HG03064 (cell line): ENCODE measurements around the gene AMPD3.
"Not testable (repeated sequence)": the region's sequence is repeated elsewhere in the genome, so short reads cannot be mapped to it uniquely, and the experiment has no call there.

ENCODE experiments used
- ATAC-seq: cut with Tn5 transposase; IDR thresholded peaks from one replicate; pipeline ENCODE4 v1.9.1; 2021; ENCODE audit warnings: low read depth; ENCODE audit not compliant: unreplicated experiment

AMPD3 gene

GRCh38 chr11:10436683-10437082, 18.4 kb upstream of the AMPD3 start:
- ATAC-seq, result not testable (repeated sequence)

DNA sequence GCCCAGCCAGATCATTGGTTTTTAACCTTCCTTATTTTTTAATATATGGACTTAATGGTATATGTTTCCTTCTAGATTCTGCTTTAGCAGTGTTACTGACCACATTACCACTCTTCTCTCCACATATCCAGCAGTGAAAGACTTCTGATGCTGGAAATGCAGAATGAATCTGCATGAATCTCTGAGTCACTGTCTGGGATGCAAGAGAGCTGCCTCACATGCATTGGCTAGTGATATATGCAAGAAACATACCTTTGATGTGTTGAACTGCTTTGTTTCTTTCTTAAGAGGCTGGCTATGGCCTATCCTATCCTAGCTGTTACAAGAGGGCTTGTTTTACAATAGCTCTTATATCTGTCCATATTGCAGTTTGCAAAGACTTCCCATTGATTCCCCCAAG, 16.6 kb upstream of the AMPD3 start:
- ATAC-seq, result no peak

GRCh38 chr11:10439351-10439750, 15.7 kb upstream of the AMPD3 start:
- no peak for ATAC-seq

GRCh38 chr11:10439924-10440323, 15.1 kb upstream of the AMPD3 start:
- ATAC-seq, result no peak

DNA sequence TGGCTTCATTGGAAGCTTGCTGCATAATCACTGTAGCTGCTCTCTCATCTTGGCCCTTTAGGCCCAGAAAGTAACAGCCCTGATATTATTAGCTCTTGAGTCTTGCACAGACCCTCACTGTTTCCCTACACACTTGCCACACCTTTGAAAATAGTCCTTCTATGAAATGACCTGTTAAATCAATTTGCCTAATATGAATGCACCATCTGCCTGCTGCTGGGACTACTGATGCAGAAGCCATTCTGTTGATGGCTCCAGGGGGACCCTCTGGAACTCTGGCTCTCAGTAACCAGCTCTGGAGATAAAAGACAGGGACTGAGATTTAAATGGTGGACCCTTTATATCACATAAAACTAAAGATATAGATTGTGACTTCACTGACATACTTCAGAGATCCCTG, 14.7 kb upstream of the AMPD3 start:
- ATAC-seq, result no peak

DNA sequence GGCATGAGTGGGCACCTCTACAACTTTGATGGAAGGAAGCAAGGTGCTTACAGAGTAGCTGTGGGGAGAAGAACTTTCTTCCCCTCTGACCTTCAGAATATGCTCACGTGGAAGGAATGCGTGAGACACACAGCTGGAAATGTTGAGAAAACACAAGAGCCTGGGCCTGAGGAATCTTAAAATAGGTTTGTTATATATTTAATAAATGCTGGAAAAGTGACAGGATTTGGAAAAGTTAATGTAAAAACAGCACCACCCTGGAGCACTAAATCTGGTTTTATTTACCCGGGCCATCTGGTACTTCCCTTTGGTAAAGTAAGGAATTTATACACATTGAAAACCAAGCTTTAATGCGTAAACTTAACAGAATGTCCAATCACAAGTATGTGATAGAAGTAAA, 14.0 kb upstream of the AMPD3 start:
- no peak for ATAC-seq

DNA sequence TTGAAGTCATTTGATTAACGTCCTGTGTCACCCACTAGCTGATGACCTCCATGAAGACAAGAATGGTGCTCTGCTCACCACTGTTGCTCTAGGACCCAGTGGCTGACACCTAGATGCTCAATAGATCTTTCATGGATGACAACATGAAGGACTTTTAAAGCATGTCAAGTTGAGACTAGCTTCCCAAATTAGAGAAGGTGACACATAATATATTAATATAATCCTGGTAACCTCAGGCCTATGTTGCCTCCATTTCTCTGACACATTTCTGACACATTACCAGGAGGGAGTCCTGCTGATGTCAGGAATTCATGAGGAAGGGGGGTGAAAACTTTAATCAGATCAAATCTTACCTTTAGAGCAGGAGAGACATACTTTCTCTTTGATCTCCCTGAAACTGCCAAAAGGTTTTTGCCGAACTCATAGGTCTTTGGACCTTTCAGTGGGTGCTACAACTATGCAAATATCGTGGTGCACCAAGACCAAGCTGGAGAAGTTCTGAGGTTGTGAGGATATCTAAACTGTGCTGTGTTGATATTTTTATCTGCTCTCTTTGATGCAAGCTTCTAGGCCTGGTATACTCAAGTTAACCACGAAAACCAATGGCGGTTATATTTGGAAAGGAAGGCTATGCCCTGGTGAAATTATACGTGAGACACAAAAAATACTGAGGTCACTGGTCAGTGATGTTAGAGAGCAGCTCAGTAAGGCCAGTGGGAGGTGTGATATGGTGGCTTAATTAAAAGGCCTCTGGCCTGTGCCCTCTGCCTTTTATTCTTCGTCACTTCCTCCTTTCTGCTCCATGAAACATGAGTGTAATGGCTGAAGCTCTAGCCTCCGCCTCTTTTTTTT, 13.2 kb upstream of the AMPD3 start:
- ATAC-seq, result peak; percentile 94

DNA sequence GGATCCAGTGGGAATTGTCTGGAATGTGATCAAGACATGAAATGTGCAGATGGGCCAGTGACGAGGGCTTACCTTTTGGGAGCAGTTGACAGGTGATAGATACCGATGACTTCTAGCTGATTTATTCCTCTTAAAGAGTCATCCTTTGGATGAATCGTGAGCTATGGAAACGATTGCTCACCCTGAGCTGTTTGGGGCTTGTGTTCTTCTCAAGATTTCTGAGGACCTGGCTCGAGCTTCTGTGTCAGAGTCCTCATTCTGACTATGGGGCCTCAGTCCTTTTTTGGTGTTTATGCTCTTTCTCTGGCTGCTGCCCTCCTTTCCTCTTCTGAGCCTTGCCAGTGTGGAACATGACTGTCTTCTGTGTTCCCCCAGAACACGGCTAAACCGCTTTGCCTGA, 11.9 kb upstream of the AMPD3 start:
- no peak for ATAC-seq

DNA sequence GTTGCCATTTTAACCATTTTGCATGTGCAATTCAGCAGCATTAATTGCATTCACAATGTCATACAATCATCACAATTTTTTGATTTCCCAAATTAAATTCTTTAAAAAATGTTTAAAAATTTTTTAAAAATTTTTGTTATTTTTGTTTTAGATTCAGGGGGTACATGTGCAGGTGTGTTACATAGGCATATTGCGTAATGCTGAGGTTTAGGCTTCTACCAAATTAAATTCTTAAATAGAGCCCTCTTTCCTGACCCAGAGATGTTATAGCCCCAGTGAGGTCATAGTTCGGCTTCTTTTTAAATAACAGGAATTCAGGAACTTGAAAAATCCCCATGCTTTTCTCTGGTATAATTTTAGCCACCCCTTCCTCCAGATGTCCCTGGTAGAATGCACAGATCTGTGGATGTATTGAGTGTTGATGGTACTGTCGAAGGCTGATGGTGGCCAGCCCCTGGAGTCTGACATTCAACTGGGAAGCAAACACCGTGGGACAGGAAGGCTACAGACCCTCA, 11.3 kb upstream of the AMPD3 start:
- no peak for ATAC-seq

- no peak for ATAC-seq
Observed at GRCh38 chr11:10444725-10445315, 10.2 kb upstream of the AMPD3 start.

- no peak for ATAC-seq
Observed at GRCh38 chr11:10447445-10447844, 7.6 kb upstream of the AMPD3 start.

DNA sequence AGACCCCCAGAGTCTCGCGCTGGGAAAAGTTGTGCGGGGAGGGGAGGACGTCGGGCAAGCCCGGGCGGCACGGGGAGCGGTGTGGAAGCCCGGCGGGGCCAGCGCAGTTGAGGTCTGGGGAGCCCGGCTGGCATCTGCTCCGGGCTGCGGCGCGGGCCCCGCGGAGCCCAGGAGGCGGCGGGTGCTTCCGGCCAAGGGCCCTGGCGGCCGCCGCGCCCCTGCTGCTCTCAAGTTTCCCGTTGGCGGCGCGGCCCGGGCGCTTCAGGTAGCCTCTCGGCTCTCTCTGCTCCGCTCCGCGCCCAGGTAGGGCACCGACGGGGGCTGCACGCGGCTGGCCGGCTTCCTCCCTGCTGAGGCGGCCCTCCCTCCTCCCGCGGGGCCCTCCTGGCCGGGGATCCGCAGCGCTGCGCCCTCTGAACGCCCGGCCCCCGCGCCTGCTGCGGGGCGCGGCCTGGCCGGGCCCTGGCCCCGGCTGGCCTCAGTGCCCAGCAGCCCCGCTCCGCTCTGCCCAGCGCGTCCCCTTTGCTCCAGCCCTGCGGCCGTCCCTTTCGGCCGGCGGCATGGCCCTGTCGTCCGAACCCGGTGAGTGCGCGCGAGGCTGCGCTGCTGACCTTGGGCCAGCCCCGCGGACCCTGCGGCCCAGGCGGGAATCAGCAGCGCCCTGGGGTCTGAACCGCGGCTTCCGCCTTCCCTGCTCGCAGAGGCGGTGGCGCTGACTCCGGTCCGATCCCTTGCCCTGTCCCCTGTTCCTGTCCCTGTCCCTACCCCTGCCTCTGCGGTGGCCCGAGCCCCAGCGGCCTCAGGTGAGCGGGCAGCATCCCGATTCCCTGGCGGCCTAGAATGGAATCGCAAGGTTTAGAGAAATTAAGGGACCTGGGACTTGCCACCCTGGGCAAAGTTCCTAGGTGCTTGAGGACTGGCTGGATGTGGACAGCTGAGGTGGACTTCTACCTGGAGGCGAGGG, 4.3 kb upstream of the AMPD3 start:
- no peak for ATAC-seq

- ATAC-seq, result no peak
Observed at GRCh38 chr11:10451426-10452116, 3.5 kb upstream of the AMPD3 start.

DNA sequence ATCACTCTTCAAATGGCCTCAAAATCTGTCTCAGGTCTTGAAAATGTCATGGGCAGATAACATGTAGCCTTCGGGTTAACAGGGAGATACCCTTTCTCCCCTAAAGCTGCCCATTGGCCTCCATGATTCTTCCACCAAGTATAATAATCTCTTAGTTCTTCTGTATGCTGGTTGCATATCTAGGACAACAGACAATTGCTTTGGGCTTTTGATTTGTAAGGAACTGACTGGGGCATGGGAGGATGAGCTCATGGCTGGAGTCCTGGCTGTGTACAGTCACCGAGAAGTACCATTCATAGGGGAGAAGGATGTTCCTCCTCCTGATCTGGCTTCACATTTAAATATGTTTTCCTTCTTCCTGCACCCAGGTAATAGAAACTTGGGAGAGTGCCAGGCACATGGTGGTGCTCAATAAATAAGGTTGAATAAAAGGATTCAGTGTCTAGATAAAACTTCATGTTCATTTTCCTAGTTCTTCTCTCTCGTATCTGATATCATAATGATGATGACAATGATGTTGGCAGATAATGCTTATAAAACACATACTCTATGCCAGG, 2.8 kb upstream of the AMPD3 start:
- ATAC-seq, result no peak

DNA sequence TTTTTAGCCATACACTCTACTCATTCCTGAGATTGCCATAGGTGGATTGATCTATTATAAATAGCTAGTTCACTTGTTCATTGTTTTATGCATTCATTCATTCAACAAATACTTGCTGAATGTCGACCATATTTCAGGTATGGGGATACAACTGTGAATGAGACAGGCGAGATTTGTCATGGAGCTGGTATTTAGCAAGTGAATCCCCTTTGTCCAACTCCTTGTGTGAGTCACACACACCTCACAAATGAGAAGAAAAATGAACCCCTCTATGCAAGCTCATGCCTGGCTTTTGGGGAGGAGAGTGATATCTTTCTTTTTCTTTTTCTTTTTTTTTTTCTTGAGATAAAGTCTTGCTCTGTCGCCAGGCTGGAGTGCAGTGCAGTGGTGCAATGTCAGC, 1.8 kb upstream of the AMPD3 start:
- no peak for ATAC-seq

- ATAC-seq, result peak; percentile 50
Observed at GRCh38 chr11:10455637-10456487, 798 bp downstream of the AMPD3 start.

GRCh38 chr11:10456519-10456918, 1.5 kb downstream of the AMPD3 start:
- ATAC-seq, result no peak

DNA sequence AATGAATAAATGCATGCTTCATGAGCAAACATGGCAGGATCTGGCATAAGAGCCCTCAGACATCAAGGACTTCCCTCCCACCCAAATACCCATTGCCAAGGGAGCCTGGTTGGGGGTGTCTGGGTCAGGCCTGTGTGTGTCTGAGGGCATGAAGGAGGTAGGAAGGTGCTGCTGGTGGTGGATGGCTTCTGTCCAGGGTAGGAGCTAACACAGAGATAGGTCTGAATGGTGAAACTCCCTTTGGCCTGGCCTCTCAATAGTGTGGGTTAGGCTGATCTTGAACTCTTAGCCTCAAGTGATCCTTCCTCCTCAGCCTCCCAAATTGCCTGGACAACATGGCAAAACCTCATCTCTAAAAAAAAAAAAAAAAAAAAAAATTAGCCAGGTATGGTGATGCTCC, 2.8 kb downstream of the AMPD3 start:
- no peak for ATAC-seq
